SK-N-SH treated with all-trans-retinoic acid at 6 μM for 48 hours (cell line): ENCODE measurements around the gene LRRK1.

ENCODE experiments used
- ARNTL ChIP-seq: fragments of 450-650 bp; formaldehyde crosslinking; IDR thresholded peaks from 2 replicates; pipeline ENCODE4 v1.5.0; 2020; ENCODE audit warnings: low read depth, mild to moderate bottlenecking, moderate library complexity, borderline replicate concordance
- CREB5 ChIP-seq: fragments of 250-450 bp; sonication (Bioruptor Pico); IDR thresholded peaks from 2 replicates; pipeline ENCODE4 v1.5.1; 2020; ENCODE audit warnings: low read depth, mild to moderate bottlenecking, moderate library complexity
- OSR1 ChIP-seq: fragments of 250-450 bp; sonication (Bioruptor Pico); IDR thresholded peaks from 2 replicates; pipeline ENCODE4 v1.8.0; 2022; ENCODE audit warnings: moderate library complexity, mild to moderate bottlenecking, inconsistent platforms
- RARB ChIP-seq: fragments of 250-450 bp; sonication (Bioruptor Pico); IDR thresholded peaks from 2 replicates; pipeline ENCODE4 v1.8.0; 2021; ENCODE audit warnings: mild to moderate bottlenecking, moderate library complexity
- TCF4 ChIP-seq: fragments of 250-450 bp; sonication (Bioruptor Pico); IDR thresholded peaks from 2 replicates; pipeline ENCODE4 v1.8.0; 2021; ENCODE audit warnings: mild to moderate bottlenecking, moderate library complexity, borderline replicate concordance
- ZFP30 ChIP-seq: fragments of 450-650 bp; formaldehyde crosslinking; IDR thresholded peaks from 2 replicates; pipeline ENCODE4 v1.5.0; 2022; ENCODE audit warnings: mild to moderate bottlenecking, moderate library complexity
- ZNF565 ChIP-seq: fragments of 450-650 bp; formaldehyde crosslinking; conservative IDR thresholded peaks from 2 replicates; pipeline ENCODE4 v1.5.0; 2020; ENCODE audit warnings: low read depth, mild to moderate bottlenecking, moderate library complexity
- ZNF70 ChIP-seq: fragments of 450-650 bp; formaldehyde crosslinking; IDR thresholded peaks from 2 replicates; pipeline ENCODE4 v1.5.0; 2020; ENCODE audit warnings: mild to moderate bottlenecking, moderate library complexity
- TF ChIP-seq, protein P1 (sequence below): fragments of 250-450 bp; sonication (Bioruptor Pico); IDR thresholded peaks from 2 replicates; pipeline ENCODE4 v1.8.0; 2020; ENCODE audit warnings: mild to moderate bottlenecking, moderate library complexity, borderline replicate concordance
- TF ChIP-seq, protein P2 (sequence below): fragments of 250-450 bp; sonication (Bioruptor Pico); IDR thresholded peaks from 2 replicates; pipeline ENCODE4 v1.8.0; 2021; ENCODE audit warnings: low read depth, mild to moderate bottlenecking, moderate library complexity, borderline replicate concordance
- TF ChIP-seq, protein P3 (sequence below): fragments of 250-450 bp; sonication (Bioruptor Pico); IDR thresholded peaks from 2 replicates; pipeline ENCODE4 v1.5.0; 2020; ENCODE audit warnings: mild to moderate bottlenecking, moderate library complexity

- no peak for TF ChIP-seq OSR1 (CRISPR knock-in tag)
- TF ChIP-seq TCF4 (CRISPR knock-in tag), result no peak
- TF ChIP-seq ZFP30 (CRISPR knock-in tag), result no peak
- TF ChIP-seq ARNTL (CRISPR knock-in tag), result no peak
- TF ChIP-seq, protein P1, sequence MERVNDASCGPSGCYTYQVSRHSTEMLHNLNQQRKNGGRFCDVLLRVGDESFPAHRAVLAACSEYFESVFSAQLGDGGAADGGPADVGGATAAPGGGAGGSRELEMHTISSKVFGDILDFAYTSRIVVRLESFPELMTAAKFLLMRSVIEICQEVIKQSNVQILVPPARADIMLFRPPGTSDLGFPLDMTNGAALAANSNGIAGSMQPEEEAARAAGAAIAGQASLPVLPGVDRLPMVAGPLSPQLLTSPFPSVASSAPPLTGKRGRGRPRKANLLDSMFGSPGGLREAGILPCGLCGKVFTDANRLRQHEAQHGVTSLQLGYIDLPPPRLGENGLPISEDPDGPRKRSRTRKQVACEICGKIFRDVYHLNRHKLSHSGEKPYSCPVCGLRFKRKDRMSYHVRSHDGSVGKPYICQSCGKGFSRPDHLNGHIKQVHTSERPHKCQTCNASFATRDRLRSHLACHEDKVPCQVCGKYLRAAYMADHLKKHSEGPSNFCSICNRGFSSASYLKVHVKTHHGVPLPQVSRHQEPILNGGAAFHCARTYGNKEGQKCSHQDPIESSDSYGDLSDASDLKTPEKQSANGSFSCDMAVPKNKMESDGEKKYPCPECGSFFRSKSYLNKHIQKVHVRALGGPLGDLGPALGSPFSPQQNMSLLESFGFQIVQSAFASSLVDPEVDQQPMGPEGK (CRISPR knock-in tag), result no peak
- TF ChIP-seq, protein P2, sequence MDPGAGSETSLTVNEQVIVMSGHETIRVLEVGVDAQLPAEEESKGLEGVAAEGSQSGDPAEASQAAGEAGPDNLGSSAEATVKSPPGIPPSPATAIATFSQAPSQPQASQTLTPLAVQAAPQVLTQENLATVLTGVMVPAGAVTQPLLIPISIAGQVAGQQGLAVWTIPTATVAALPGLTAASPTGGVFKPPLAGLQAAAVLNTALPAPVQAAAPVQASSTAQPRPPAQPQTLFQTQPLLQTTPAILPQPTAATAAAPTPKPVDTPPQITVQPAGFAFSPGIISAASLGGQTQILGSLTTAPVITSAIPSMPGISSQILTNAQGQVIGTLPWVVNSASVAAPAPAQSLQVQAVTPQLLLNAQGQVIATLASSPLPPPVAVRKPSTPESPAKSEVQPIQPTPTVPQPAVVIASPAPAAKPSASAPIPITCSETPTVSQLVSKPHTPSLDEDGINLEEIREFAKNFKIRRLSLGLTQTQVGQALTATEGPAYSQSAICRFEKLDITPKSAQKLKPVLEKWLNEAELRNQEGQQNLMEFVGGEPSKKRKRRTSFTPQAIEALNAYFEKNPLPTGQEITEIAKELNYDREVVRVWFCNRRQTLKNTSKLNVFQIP (CRISPR knock-in tag), result no peak
- no peak for TF ChIP-seq CREB5
- TF ChIP-seq, protein P3, sequence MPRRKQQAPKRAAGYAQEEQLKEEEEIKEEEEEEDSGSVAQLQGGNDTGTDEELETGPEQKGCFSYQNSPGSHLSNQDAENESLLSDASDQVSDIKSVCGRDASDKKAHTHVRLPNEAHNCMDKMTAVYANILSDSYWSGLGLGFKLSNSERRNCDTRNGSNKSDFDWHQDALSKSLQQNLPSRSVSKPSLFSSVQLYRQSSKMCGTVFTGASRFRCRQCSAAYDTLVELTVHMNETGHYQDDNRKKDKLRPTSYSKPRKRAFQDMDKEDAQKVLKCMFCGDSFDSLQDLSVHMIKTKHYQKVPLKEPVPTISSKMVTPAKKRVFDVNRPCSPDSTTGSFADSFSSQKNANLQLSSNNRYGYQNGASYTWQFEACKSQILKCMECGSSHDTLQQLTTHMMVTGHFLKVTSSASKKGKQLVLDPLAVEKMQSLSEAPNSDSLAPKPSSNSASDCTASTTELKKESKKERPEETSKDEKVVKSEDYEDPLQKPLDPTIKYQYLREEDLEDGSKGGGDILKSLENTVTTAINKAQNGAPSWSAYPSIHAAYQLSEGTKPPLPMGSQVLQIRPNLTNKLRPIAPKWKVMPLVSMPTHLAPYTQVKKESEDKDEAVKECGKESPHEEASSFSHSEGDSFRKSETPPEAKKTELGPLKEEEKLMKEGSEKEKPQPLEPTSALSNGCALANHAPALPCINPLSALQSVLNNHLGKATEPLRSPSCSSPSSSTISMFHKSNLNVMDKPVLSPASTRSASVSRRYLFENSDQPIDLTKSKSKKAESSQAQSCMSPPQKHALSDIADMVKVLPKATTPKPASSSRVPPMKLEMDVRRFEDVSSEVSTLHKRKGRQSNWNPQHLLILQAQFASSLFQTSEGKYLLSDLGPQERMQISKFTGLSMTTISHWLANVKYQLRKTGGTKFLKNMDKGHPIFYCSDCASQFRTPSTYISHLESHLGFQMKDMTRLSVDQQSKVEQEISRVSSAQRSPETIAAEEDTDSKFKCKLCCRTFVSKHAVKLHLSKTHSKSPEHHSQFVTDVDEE (CRISPR knock-in tag), result no peak
- TF ChIP-seq ZNF565, result no peak
- no peak for TF ChIP-seq ZNF70 (CRISPR knock-in tag)
- no peak for TF ChIP-seq RARB (CRISPR knock-in tag)
Measured at GRCh38 chr15:101085311-101085700, 166.1 kb downstream of the LRRK1 start.
